Skeletal muscle satellite cell (primary cell): Measurements from ENCODE around the gene ANGPTL2.
A peak's percentile ranks its signal among the peaks of the same experiment; 100 is the strongest.

Experiments
- H3K27me3 ChIP-seq: 2 replicates; pipeline ENCODE4 v1.7.0; 2013; ENCODE audit warnings: low read length; ENCODE audit not compliant: control insufficient read depth, insufficient read depth
- H3K36me3 ChIP-seq: 2 replicates; pipeline ENCODE4 v1.7.0; 2013; ENCODE audit warnings: mild to moderate bottlenecking, control low read depth, low read length; ENCODE audit not compliant: insufficient read depth
- H3K4me1 ChIP-seq: 2 replicates; pipeline ENCODE4 v1.7.0; 2013; ENCODE audit warnings: low read length; ENCODE audit not compliant: control insufficient read depth, insufficient read depth
- H3K4me2 ChIP-seq: 2 replicates; pipeline ENCODE4 v1.7.0; 2013; ENCODE audit warnings: mild to moderate bottlenecking, low read length
- H3K4me3 ChIP-seq: 2 replicates; pipeline ENCODE4 v1.7.0; 2013; ENCODE audit warnings: low read length
- H3K9ac ChIP-seq: 2 replicates; pipeline ENCODE4 v1.7.0; 2013; ENCODE audit warnings: mild to moderate bottlenecking, low read depth, low read length, moderate library complexity
- H3K9me3 ChIP-seq: replicated peaks from 2 replicates; pipeline ENCODE4 v1.7.0; 2013; ENCODE audit warnings: mild to moderate bottlenecking, control low read depth, low read length

Gene ANGPTL2

DNA sequence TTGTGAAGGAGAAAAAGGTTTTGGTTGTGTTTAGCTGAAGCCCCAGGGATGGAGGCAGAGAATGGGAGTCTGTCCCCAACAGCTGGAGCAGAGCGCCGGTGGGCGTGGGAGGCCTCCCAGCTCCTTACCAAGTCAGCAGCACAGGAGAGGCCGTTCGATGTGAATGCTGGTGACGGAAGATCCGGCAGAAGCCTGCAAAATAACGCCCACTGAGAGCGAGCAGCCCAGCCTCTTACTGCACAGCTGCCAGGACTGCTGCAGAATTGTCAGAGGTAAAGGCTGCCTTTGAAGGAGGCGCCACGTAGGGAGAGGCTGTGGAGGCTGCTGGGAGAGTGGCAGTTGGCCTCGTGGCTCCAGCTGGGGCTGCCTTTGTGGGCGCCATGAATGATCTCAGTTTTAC, 26.2 kb downstream of the ANGPTL2 start:
- no peak overlapping the region for H3K9ac ChIP-seq
- peak overlapping the region; percentile 6 for H3K4me2 ChIP-seq
- no peak overlapping the region for H3K4me3 ChIP-seq
- no peaks in the 10 kb centered on the region for H3K36me3 ChIP-seq
- no peaks in the 10 kb centered on the region for H3K27me3 ChIP-seq
- peaks cover 3% of the 10 kb centered on the region for H3K4me1 ChIP-seq
- H3K9me3 ChIP-seq = no peaks in the 10 kb centered on the region

- Histone ChIP-seq H3K36me3 (no peaks in the 10 kb centered on the region), H3K4me1 (peaks cover 3% of the 10 kb centered on the region), H3K4me3 (no peak overlapping the region), H3K4me2 (no peak overlapping the region), H3K9ac (no peak overlapping the region), H3K27me3 (no peaks in the 10 kb centered on the region), H3K9me3 (no peaks in the 10 kb centered on the region)
These were observed 27.0 kb downstream of the ANGPTL2 start for GRCh38 chr9:127095411-127095810.

DNA sequence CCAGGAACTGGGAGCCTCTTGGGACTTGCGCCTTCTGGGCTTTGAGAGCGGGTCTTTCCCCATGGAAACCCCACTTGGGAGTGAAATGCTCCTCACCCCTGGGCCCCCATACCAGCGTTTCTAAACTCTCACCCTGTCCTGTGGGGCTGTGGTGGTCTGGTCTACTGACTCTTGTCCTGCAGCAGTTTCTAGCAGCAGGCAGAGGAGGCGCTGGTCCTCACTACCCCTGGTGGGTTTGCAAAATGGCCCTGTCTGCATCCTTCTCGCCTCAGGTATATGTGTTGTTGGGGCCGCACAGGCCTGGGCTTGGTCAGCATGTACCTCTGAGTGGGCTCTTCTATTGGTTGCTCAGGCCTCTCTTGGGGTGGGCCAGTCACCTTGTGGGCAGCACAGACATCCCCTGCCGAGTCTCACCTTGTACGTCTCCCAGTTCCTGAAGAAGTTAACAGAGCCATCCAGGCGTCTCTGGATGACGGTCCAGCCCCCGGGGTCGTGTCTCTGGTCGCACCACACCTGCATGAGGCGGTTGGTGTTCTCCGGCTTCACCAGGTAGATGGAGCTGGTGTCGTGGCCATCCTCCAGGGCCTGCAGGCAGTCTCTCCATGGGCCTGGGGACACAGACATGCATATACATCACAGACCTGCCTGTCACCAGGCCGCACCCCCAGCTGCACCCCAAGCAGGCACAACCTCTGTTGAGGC, 29.0 kb downstream of the ANGPTL2 start:
- no peak overlapping the region for H3K4me3 ChIP-seq
- H3K9me3 ChIP-seq = no peaks in the 10 kb centered on the region
- no peaks in the 10 kb centered on the region for H3K27me3 ChIP-seq
- H3K4me2 ChIP-seq = no peak overlapping the region
- peaks cover 3% of the 10 kb centered on the region for H3K4me1 ChIP-seq
- no peak overlapping the region for H3K9ac ChIP-seq
- no peaks in the 10 kb centered on the region for H3K36me3 ChIP-seq

DNA sequence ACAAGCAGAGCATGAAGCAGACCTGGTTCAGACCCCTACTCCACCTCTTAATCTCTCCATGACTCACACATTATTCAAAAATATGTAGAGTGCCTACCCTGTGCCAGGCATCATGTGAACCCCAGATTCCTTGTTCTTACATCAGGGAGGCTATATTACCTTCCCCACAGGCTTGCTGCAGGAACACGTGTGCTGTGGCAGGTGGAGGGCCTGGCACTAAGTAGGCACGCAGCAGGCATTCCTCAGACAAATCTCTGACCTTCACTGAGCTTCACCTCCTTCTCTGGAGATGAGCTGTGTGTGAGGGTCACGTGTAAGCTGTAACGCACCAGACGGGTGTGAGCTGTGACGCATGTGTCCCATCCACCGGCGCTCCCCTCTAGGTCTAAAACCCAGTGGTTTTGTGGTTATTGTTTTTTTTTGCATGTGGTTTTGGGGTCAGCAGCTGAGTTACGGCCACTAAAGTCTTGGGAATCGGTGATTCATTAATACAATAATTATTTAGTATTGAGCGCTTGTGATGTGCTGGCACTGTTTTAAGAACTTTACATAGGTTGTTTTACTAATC, 30.3 kb downstream of the ANGPTL2 start:
- no peak overlapping the region for H3K4me2 ChIP-seq
- H3K36me3 ChIP-seq = no peaks in the 10 kb centered on the region
- H3K27me3 ChIP-seq = no peaks in the 10 kb centered on the region
- no peaks in the 10 kb centered on the region for H3K9me3 ChIP-seq
- no peak overlapping the region for H3K4me3 ChIP-seq
- H3K4me1 ChIP-seq = peaks cover 3% of the 10 kb centered on the region
- no peak overlapping the region for H3K9ac ChIP-seq

- Histone ChIP-seq H3K36me3 (no peaks in the 10 kb centered on the region), H3K9me3 (no peaks in the 10 kb centered on the region), H3K4me1 (peaks cover 3% of the 10 kb centered on the region), H3K4me3 (no peak overlapping the region), H3K9ac (no peak overlapping the region), H3K27me3 (no peaks in the 10 kb centered on the region), H3K4me2 (no peak overlapping the region)
These were observed 30.9 kb downstream of the ANGPTL2 start for GRCh38 chr9:127091526-127091925.

GRCh38 chr9:127090341-127090985, 32.0 kb downstream of the ANGPTL2 start:
- Histone ChIP-seq H3K4me3 (no peak overlapping the region), H3K27me3 (no peaks in the 10 kb centered on the region)

GRCh38 chr9:127089631-127090081, 32.8 kb downstream of the ANGPTL2 start:
- H3K4me2 ChIP-seq = no peak overlapping the region
- no peak overlapping the region for H3K4me3 ChIP-seq
- H3K9me3 ChIP-seq = no peaks in the 10 kb centered on the region
- no peaks in the 10 kb centered on the region for H3K4me1 ChIP-seq
- H3K9ac ChIP-seq = no peak overlapping the region
- H3K36me3 ChIP-seq = no peaks in the 10 kb centered on the region
- peaks cover 4% of the 10 kb centered on the region for H3K27me3 ChIP-seq

More at GRCh38 chr9:127090341-127090985, 32.0 kb downstream of the ANGPTL2 start:
- Histone ChIP-seq H3K4me1 (no peaks in the 10 kb centered on the region), H3K9ac (no peak overlapping the region), H3K36me3 (no peaks in the 10 kb centered on the region), H3K4me2 (no peak overlapping the region), H3K9me3 (no peaks in the 10 kb centered on the region)

DNA sequence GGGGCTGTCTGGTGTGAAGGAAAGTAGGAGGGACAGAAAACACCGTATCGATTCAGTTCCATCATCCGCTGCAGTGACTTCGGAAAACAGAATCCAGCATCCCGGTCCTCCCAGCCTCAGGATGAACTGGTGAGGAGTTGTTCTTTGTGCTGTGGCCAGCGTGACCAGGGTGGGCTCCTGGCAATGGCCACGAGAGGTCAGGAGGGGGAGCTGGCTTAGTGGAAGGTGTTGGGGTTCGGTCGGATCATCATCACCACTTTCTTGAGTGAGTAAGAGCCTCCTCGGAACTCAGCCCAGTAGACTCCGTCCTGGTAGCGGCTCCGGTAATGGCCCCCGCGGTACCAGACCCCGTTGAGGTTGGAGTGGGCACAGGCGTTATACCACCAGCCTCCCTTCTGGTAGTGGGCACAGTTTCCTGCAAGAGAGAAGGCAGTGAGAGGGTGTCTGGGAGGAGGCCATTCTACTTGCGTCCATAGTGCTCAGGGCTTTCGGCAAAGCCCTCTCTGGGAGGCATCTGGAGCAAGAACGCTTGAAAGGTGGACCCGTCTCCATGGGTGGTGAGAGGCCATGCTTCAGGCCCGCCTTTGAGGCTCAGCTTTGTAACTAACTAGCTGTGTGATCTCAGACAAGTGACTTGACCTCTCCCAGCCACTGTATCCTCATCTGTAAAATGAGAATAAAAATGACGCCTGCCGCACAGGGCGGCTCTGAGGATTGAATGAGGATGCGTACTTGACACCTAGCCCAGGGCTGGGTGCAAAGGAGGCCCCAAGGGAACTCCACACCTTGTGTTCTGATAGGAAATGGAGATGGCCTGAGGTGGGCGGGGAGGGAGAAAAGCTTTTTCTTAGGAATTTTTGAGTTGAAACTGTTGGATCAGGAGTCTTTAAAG, 33.5 kb downstream of the ANGPTL2 start:
- Histone ChIP-seq H3K4me3 (no peak overlapping the region), H3K4me2 (no peak overlapping the region), H3K4me1 (no peaks in the 10 kb centered on the region), H3K9me3 (no peaks in the 10 kb centered on the region), H3K27me3 (peaks cover 4% of the 10 kb centered on the region), H3K36me3 (no peaks in the 10 kb centered on the region), H3K9ac (no peak overlapping the region)

- no peaks in the 10 kb centered on the region for H3K9me3 ChIP-seq
- no peak overlapping the region for H3K4me2 ChIP-seq
- peaks cover 4% of the 10 kb centered on the region for H3K27me3 ChIP-seq
- H3K4me1 ChIP-seq = no peaks in the 10 kb centered on the region
- no peak overlapping the region for H3K9ac ChIP-seq
- no peaks in the 10 kb centered on the region for H3K36me3 ChIP-seq
- no peak overlapping the region for H3K4me3 ChIP-seq
These were observed 34.6 kb downstream of the ANGPTL2 start for GRCh38 chr9:127087836-127088235.

GRCh38 chr9:127087411-127087810, 35.0 kb downstream of the ANGPTL2 start:
- Histone ChIP-seq H3K4me3 (no peak overlapping the region), H3K9me3 (no peaks in the 10 kb centered on the region), H3K36me3 (no peaks in the 10 kb centered on the region), H3K4me1 (no peaks in the 10 kb centered on the region), H3K4me2 (no peak overlapping the region), H3K9ac (no peak overlapping the region), H3K27me3 (peaks cover 4% of the 10 kb centered on the region)

DNA sequence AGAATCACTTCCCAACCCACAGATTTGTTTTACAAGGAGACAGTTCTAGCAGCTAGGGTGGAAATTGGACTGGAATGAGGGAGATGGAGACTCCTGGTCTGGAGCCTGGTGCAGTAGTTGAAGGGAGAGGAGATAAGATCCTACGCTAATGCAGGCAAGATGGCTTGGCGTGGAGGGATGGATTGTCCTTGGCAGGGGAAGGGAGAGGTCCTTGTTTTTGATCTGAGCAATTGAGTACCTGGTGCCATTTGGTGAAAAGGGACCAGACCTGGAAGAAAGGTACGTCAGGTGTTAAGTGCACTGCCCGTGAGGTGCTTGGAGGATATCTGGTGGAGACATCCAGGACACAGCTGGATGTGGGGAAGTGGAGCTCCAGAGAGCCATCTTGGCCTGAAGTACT, 35.7 kb downstream of the ANGPTL2 start:
- Histone ChIP-seq H3K9ac (no peak overlapping the region), H3K4me3 (no peak overlapping the region), H3K4me1 (no peaks in the 10 kb centered on the region), H3K36me3 (no peaks in the 10 kb centered on the region), H3K9me3 (no peaks in the 10 kb centered on the region), H3K4me2 (no peak overlapping the region), H3K27me3 (peaks cover 4% of the 10 kb centered on the region)
